Dedifferentiated amniotic fluid mesenchymal stem cell (primary cell): ENCODE results near the gene VPREB3.

Source experiments
- DNase-seq: peaks from one replicate; pipeline ENCODE4 v3.0.0-alpha.2; 2016; ENCODE audit errors: extremely low spot score

The VPREB3 gene

DNA sequence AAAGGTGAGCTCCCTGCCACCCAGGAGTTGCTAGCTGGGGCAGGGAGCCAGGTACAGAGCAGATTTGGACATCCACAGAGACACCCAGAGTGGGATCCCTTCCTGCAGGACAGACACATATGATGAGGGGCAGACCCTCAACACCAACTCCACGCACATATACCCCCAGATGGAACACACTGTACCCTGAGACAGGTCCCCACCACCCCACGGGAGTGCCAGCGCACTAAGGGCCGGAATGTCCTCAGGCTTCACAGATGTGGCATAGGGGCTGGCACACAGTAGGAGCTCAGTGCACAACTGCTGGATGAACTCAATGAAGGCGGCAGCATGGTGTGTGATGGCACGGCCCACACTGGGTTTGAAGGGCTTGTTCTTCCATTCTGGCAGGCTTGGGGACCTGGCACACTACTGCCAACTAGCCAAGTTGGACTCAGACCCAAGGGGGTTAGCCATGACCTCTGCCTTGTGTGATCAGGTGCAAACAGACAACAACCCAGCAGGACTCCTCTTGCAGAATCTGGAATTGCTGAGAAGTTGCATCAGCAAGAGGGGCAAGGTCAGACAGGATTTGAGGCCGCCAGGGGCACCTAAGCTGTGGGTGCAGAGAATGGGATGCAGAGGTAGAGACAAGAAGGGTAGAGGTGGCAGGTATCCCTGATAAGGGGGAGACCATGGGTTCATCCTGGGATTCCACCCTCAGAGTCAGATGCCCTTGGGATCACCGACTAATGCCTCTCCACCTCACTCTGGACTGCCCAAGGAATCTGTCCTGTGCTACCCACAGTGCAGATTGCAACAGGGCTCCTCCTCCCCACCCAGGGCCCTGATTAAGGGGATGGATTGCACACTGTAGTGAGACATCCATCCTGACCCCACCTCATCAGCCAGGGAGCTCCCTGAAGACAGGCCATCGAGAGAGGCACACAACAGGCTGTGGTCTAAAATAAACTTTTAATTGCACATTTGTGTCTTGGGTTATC is 11.0 kb upstream of the VPREB3 start:
- DNase-seq: no peak

DNA sequence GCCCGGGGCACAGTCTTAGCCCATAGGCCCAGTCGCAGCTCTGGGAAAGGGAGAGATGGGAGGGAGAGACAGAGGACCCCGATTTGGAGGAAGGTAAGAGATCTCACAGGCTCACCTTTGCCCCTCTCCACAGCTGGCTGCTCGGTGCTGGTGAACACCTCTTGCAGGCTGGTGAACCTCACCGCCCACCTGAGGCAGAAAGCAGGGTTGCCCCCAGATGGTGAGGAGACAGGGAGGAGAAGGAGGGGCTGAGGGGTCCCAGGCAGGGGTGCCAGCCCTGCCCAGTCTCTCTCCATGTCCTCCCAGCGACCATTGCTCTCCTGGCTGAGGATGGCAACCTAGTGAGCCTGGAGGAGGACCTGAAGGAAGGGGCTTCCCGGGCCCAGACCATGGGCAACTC is 9.7 kb upstream of the VPREB3 start:
- DNase-seq: no peak

DNA sequence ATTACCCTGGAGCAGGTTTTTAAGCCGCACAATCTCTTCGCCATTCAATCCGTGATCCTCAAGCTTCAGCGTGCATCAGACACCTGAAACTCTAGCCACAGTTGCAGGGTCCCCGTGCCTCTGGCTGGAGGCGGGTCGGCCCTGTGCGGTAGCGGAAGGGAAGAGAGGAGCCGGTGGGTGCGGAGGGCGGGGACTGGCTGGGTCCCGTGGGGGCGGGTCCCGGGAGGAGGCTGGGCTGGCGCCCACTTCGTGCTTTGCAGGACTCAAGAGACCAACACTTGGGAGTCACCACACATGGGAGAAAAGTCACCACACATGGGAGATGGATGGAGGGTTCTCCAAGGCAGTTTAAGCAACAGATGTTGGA is 9.3 kb upstream of the VPREB3 start:
- DNase-seq: no peak

DNA sequence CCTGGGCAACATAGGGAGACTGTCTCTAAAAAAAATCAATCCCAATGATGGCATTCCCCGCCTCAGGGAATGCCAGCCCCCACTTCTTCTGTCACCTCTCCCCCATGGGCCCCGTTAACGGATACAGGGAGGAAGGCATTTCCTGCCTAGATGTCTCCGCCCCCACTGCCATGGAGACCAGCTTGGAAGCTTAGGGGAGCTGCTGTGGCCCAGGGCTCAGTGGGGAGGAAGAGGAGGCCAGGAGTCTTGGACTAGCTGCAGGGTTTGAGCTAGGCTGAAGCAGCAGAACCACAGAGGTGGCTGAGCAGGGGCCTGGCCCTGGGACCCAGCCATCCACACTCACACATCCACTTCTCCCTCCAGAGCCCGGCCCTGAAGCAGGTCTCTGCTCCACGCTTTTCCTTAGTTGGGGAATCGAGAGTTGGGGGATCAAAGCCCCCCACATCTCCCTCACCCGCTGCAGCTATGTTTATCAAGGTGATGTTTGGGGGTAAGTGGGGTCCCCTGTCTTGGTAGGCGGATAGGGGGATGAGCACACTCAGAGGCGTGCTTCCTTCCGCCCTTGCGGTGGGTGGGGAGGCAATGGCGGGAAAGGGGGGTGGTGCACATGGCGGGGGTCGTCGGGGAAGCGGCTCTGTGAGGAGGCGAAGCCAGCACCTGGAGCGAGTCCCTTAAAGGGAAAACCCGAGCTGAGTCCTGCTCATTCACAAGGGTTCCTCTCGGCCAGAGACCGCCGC is 8.8 kb upstream of the VPREB3 start, which contains the start of gene C22orf15:
Gene C22orf15 (plus strand): TSS at position 149 of the 737 bp plus-strand sequence. CDS start 317 bp downstream, at position 466.
- no peak for DNase-seq

DNA sequence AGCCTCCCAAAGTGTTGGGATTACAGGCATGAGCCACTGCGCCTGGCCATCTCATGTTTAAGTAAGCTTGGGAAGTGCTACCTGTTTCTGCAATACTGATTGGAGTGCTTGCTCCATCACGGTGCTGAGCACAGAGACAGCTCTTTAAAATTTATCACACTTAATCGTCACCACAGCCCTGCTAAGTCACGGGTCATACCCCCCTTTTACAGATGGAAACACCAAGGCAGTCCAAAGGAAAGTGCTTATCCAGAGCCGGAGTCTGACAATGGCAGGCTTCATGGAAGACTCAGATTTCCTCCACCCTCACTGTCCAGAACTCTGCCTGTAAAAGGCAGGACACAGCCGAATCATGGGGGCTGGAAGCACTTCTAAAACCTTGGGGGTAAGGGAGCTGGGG is 5.8 kb upstream of the VPREB3 start:
- DNase-seq: no peak

DNA sequence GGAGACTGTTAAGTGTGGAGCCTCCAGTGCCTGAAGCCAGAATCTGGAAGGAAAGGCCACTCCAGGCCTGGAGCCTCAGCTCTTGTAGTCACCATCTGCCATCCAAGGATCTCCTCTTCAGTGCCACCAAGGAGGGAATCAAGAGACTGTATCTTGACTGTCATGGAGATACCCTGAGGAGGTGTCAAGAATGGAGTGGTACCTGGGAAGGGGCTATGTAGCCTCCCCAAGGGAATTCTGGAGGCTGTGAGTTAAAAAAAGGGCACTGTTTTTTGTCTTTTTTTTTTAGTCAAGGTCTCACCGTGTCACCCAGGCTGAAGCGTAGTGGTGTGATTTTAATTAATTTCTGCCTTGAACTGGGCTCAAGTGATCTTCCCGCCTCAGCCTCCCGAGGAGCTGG is 5.3 kb upstream of the VPREB3 start:
- DNase-seq: no peak

DNA sequence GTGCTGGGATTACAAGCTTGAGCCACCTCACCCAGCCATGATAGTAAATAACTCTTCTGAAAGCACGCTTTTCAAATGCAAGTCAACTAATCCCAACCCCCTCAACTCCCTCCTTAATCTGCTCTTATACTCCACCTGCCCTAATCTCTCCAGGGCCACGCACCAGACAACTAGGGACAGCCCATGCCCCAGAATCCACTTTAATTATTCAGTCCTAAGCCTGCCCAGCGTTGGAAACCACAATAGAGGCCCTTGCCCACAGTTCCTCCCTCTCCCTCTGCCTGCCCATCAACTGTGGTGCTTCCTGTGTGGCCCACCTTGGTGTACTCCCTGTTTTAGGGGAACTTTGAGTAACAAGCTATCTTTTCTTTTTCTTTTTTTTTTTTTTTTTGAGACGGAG is 2.7 kb upstream of the VPREB3 start:
- no peak for DNase-seq

DNA sequence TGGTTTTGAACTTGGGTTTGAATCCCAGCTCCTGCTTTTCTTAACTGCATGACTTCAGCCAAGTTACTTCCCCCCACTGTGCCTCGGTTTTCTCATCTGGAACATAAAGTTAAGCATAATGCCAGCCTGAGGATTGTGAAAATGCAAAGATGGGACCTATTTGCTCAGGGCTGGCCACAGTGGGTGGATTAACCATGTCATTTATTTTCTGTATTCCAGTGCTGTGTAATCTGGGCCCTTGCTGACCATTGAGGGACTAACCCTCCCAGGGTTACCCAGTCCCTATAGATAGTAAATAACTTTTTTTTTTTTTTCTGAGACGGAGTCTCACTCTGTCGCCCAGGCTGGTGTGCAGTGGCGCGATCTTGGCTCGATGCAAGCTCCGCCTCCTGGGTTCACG is 1.5 kb upstream of the VPREB3 start:
- no peak for DNase-seq

DNA sequence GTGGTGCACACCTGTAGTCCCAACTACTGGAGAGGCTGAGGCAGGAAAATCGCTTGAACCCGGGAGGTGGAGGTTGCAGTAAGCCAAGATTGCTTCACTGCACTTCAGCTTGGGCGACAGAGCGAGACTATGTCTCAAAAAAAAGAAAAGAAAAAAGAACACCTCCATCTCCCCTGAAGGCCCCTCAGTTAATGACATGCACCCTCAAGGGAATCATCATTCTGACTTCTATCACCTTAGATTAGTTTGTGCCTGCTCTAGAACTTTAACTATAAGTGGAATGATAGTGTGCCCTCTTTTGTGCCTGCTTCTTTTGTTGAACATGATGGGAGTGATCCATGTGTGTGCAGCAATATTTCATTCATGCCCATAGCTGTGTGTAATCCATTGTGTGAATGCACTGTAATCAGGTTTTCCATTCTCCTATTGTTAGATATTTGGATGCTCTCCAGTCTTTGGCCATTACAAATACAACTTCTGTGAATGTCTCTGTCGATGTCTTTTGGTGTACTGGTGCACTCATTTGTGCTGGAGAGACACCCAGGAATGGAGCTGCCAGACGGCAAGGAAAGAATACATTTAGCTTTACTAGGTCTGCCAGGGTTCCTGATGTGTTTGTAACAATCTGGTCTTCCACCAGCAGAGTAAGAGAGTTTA is 883 bp upstream of the VPREB3 start:
- no peak for DNase-seq

DNA sequence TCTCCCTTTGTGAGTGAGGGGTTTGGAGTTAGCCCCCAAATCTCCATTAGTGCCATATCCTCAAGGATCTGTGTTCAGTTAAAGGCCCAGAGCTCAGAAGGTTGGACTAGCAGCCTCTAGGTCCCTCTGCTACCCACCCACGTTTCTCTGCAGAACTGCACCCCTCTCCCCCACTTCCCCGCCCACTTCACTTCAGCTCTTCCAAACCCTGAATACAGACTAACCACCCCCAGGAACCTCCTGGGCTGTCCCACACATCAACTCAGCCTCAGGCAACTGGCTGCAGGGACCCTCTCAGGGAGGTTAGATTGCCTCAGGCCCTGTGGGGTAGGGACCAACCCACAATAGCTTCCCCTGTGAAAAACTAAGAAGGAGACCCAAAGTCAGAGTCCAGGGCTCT is 840 bp downstream of the VPREB3 start:
- DNase-seq: no peak

DNA sequence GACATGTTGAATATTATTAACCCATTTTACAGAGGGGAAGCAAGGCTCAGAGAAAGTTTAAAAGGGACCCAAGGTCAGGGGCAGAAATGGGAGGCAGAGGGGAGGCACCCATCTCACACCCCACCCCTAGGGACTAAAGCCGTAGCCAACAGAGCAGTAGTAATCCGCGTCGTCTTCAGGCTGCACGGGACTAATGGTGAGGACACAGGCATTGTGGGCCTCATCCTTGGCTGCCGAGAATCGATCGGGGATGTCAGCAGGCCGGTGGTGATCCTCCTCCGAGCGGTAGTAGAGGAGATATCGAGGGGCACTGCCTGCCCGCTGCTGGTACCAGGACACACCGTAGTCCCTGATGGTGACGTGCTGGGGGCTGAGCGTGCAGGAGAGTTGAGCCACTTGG is 1.5 kb downstream of the VPREB3 start:
- DNase-seq: no peak

DNA sequence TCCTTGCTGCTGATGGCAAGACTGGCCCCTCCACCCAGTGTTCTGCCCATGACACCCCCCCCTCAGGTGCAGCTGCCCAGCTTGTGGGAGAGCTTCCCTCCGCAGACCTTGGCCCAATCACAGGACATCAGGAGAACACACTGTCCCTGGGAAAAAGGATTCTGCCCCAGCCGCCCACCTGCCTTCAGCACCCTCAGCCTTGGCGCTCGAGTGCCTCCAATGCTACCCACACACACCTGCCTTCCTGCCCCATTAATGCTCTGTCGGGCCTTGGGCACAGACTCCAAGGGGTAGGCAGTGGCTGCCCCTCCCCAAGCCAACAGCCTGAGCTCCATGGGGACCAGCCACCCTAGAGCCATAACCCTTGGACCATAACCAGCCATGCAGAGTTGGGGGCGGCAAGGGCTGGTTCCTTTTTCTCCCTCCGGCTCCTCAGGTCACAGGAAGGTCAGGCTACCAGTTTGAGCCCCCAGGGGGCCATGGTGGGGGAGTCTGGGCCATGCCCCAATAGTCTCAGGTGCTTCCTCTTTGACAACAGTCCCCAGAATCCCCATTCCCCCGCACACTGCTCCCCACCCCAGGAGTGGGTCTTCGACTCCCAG is 2.0 kb downstream of the VPREB3 start:
- no peak for DNase-seq

DNA sequence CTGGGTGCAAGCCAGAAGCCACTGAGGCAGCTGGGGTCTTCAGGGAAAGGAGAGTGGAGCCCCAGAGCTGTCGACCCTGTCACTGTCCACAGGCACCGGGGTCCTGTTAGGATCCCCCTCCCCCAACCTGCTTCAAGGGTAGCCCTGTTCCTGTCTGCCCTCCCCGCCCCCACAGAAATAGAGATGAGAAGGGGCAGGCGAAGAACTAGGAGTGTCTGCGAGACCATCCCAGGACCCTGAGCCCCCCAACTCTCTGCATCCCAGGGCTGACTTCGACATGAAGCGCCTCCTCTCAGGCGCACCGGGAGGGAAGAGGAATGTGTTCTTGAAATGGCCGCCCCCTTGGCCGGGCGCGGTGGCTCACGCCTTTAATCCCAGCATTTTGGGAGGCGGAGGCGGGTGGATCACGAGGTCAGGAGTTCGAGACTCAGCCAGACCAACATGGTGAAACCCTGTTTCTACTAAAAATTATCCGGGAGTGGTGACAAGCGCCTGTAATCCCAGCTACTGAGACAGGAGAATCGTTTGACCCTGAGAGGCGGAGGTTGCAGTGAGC is 2.7 kb downstream of the VPREB3 start:
- DNase-seq: no peak

DNA sequence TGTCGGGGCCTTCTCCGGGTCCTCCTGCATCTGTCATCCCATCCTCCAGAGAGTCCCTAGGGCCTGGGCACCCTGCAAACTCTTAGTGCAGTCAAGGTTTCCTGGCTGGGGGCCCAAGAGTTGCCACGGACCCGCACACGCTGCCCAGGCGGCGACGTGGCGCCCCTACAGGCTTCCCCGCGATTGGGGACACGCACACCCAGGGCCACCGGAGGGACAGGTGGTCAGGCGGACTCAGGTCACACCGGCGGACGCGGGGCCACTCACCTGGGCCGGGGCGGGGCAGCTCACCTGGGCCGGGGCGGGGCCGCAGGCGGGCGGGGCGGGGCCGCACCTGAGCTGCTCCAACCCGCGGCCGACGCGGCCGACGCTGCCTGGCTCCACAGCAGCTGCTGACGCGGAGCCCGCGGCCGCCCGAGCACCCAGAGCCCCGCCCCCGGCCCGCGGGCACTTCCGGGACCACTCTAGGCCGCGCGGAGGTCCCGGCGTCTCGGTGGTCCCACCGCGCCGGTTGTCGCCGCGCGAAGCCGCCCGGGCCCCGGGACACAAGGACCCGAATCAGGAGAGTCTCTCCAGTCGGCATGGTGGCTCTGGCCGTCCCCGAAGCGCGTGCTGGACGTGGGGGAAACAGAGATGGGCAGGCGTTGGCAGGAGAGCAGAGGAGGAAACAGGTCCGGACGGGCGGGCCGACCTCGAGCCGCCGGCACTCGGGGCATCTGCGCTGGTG is 3.3 kb downstream of the VPREB3 start, which contains the start of gene ZNF70:
Gene ZNF70 (minus strand): TSS at position 399 of the 727 bp plus-strand sequence. CDS start 5,972 bp downstream, outside the sequence.
- DNase-seq: peak; percentile 36

DNA sequence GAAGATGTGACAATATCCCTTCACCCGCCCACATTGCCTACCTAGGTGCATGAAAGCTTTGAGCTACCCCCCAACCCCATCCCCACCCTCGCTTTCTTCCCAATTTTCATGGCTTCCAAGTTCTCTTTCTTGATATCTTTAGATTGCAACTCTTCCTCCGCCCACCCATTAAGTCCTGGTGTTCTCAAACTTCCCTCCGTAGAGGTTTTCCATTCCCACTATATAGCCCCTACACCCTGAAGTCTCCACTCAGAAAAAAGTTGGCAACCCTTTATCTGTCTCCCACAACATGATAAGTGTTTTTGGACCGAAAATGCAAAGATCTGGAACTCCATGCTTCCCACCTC is 3.9 kb downstream of the VPREB3 start:
- DNase-seq: no peak

DNA sequence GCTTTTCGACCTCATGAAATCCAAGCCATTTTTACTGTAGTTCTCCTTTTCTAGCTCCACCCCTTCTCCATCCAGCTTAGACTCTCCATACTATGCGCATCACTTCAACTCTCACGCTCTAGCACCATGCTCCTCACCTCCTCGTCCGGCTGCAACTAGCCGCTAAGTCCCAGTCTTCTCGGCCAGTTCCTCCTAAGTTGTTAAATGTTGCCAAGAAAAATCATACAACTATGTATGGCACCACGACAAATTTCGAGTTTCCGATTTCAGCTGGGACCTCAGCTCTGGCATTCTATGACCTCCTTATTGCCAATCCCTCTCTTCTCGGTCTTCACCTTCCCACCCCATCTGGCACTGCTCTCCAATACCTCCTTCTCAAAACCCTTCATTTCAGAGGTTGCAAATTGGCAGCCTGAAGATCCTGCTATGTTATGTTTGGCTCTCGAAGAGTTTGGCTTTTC is 4.4 kb downstream of the VPREB3 start:
- DNase-seq: no peak

DNA sequence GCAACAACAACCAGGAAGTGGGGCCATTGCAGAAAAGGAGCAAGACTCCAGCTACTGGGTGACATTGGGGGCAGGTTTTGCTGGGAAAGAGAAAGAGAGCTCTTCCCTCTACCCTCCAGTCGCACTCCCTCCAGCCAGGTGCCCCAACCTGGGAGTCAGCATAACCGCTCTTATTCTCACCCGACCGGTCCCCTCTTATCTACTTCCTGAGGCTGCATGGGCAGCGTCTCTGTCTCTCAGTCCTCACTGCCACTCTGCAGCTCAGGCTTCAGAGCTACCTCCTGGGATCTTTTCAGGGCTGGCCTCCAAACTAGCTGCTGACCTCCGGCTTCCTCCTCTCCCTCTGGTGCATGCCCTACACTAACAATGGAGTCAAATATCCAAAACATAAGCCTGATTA is 8.4 kb downstream of the VPREB3 start:
- no peak for DNase-seq

DNA sequence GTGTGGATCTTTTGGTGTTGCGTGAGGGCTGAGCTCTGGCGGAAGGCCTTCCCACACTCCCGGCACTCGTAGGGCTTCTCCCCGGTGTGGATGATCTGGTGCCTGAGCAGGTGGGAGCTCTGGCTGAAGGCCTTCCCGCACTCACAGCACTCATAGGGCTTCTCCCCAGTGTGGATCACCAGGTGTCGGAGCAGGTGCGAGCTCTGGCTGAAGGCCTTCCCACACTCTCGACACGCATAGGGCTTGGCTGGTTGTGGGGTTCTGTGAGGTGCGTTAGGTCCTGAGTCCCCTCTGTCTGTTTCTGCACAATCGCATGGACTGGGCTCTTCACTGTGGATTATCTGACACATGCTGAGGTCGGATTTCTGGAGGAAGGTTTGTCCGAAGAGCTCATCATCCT is 9.7 kb downstream of the VPREB3 start:
- DNase-seq: no peak

DNA sequence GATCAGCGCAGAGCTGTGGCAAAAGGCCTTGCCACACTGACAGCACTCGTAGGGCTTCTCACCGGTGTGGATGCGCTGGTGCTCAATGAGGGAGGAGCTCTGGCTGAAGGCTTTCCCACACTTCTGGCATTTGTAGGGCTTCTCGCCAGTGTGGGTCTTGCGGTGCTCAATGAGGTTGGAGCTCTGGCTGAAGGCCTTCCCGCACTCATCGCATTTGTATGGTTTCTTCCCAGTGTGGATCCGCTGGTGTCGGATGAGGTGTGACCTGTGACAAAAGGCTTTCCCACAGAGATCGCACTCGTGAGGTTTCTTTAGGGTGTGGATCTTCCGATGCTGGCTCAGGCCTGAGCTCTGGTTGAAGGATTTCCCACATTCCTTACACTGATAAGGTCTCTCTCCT is 10.2 kb downstream of the VPREB3 start:
- DNase-seq: no peak

DNA sequence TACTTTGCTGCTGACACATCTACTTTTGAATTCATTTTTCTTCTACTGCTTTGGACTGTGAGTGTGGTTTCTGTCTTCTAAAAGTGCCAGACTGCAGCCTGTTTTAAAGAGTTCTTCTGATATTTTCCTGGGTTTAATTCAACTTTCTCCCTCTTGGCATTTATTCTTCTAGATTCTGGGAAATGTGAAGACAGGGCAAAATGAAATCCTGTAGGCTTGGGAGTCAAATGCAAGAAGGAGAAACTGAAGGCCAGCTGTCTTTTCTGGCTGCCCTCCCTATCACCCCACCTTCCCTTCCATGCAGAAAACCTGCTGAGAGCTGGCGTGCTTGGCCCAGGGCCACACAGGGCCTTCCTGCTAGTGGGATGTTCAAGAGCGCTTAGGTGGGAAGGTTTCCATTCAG is 10.9 kb downstream of the VPREB3 start:
- no peak for DNase-seq
